BE2C (cell line): ENCODE measurements around the gene NOD2.

ENCODE experiments used
- DNase-seq: peaks from one replicate; pipeline ENCODE4 v3.0.0-alpha.2; 2020
- H3K27me3 ChIP-seq: fragments of 250-450 bp; sonication (Bioruptor Pico); 2 replicates; pipeline ENCODE4 v1.5.1; 2020; ENCODE audit warnings: mild to moderate bottlenecking
- H3K36me3 ChIP-seq: fragments of 250-450 bp; sonication (Bioruptor Pico); 2 replicates; pipeline ENCODE4 v1.5.1; 2020; ENCODE audit warnings: mild to moderate bottlenecking
- H3K4me1 ChIP-seq: fragments of 250-450 bp; sonication (Bioruptor Pico); 2 replicates; pipeline ENCODE4 v1.5.1; 2020
- H3K4me3 ChIP-seq: 2 replicates; pipeline ENCODE4 v1.5.1; 2011; ENCODE audit warnings: low read depth, low read length
- H3K9me3 ChIP-seq: fragments of 250-450 bp; sonication (Bioruptor Pico); 2 replicates; pipeline ENCODE4 v1.5.1; 2020
- CTCF ChIP-seq: IDR thresholded peaks from 2 replicates; pipeline ENCODE4 v1.5.1; 2012; ENCODE audit warnings: mild to moderate bottlenecking, low read depth, low read length

NOD2 gene

GRCh38 chr16:50683689-50684374 lies 9.6 kb upstream of the NOD2 start:
- Histone ChIP-seq H3K4me3 (no peak overlapping the region), H3K27me3 (no peaks in the 10 kb centered on the region), H3K36me3 (no peaks in the 10 kb centered on the region), H3K4me1 (no peaks in the 10 kb centered on the region), H3K9me3 (no peaks in the 10 kb centered on the region)
- no peak for DNase-seq
- no peak for TF ChIP-seq CTCF

- Histone ChIP-seq H3K27me3 (no peaks in the 10 kb centered on the region), H3K4me3 (no peak overlapping the region), H3K36me3 (no peaks in the 10 kb centered on the region), H3K4me1 (no peaks in the 10 kb centered on the region), H3K9me3 (no peaks in the 10 kb centered on the region)
- no peak for DNase-seq
- no peak for TF ChIP-seq CTCF
Measured at GRCh38 chr16:50684823-50685461, 8.5 kb upstream of the NOD2 start.

- no peak overlapping the region for H3K4me3 ChIP-seq
- DNase-seq: no peak
- H3K9me3 ChIP-seq: no peaks in the 10 kb centered on the region
- TF ChIP-seq CTCF: no peak
- H3K36me3 ChIP-seq: no peaks in the 10 kb centered on the region
- no peaks in the 10 kb centered on the region for H3K27me3 ChIP-seq
- no peaks in the 10 kb centered on the region for H3K4me1 ChIP-seq
Measured at GRCh38 chr16:50685462-50686063, 7.8 kb upstream of the NOD2 start.

GRCh38 chr16:50688083-50688482 lies 5.3 kb upstream of the NOD2 start:
- Histone ChIP-seq H3K9me3 (no peaks in the 10 kb centered on the region), H3K4me1 (no peaks in the 10 kb centered on the region), H3K27me3 (no peaks in the 10 kb centered on the region), H3K36me3 (no peaks in the 10 kb centered on the region), H3K4me3 (no peak overlapping the region)
- TF ChIP-seq CTCF: no peak
- DNase-seq: no peak

- TF ChIP-seq CTCF: no peak
- no peaks in the 10 kb centered on the region for H3K4me1 ChIP-seq
- no peak for DNase-seq
- no peaks in the 10 kb centered on the region for H3K9me3 ChIP-seq
- H3K4me3 ChIP-seq: no peak overlapping the region
- no peaks in the 10 kb centered on the region for H3K27me3 ChIP-seq
- H3K36me3 ChIP-seq: no peaks in the 10 kb centered on the region
Measured at GRCh38 chr16:50688867-50689266, 4.5 kb upstream of the NOD2 start.

GRCh38 chr16:50690177-50690576 lies 3.2 kb upstream of the NOD2 start:
- H3K4me1 ChIP-seq: no peaks in the 10 kb centered on the region
- no peak for DNase-seq
- no peak overlapping the region for H3K4me3 ChIP-seq
- H3K36me3 ChIP-seq: no peaks in the 10 kb centered on the region
- H3K9me3 ChIP-seq: no peaks in the 10 kb centered on the region
- H3K27me3 ChIP-seq: no peaks in the 10 kb centered on the region
- TF ChIP-seq CTCF: no peak
